ENCODE data around the gene NEUROD2.

NEUROD2 gene

DNA sequence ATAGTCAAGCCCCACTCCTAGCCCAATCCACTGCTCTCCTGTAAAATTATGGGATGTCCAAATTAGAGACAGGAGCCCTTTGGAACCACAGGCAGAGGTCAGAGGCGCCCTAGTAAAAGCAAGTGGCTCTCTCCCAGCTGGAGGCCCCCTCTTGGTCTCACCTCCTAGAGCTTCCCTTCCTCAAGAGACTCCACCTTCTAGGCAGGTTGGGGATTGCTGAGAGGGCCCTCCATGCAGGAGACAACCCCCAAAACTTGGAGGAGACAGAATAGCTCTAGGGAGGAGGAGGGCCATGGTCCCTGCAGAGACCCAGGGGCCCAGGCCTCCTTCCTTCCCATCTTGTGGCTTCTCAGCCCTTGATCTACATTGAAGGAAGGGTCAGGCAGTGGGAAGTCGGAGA lies 29.4 kb downstream of the NEUROD2 start:
- DNase-seq = no peak

DNA sequence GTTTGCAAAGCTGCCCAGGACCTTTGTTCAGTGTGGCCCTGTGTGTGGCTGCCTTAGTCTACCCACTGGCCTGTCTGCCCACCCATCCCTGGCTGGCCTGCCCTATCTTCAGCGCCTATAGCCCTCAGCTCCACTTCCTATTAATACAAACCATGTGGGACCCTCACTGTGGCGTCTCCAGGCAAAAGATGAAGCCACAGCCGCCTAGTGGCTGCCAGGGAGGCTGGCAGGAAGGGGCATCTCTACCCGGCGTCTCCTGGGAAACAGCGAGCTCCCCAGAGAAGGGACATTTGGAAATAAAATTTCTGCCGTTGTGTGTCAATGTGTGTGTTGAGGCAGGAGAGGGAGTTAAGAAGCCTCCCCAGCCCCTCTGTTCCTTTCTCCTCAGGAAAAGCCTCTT lies 31.5 kb downstream of the NEUROD2 start:
- DNase-seq = peak; percentile 15

DNA sequence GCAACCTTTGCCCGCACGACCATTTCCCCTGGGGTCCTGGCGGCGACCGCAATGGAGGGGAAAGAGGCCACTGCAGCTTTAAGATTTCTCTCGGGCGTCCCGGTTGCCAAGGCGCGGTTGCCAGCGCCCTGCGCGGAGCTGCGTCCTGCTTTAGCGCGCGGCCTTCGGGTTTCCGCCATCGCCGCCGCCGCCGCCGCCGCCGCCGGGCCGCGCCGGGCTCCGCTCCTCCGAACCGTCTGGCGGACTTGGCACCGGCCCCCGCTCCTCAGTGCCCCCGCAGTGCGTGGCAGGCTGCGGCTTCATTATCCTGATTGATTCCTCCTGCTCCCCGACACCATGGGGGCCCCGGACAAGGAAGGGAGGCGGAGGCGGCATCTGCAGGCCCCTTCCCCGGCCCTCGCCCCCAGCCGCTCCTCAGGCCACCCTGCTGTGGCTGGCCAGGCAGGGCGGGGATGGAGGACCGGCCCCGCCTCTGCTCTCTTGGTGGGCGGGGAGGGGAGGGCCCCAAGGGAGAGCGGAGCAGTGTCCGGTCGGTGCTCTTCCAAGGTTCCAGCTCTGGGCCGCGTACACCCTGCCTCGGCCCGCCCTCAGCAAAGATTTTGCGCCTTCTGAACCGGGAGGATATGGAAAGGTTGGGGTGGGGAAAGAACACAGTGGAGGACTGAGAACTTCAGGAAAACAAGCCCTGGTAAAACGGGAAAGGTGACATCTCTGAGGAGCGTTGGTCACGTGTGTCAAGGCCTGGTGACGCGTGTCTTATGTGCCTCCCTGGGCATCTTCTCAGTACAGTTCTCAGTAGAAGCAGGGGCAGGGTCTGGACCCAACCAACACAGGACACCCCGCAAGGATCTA lies 34.0 kb downstream of the NEUROD2 start:
- DNase-seq = peak; percentile 57

- DNase-seq = no peak
Observed at GRCh38 chr17:39572121-39572520, 35.6 kb downstream of the NEUROD2 start.

GRCh38 chr17:39569126-39569525 lies 38.6 kb downstream of the NEUROD2 start:
- DNase-seq = no peak

GRCh38 chr17:39568702-39569101 lies 39.0 kb downstream of the NEUROD2 start:
- DNase-seq = no peak

DNA sequence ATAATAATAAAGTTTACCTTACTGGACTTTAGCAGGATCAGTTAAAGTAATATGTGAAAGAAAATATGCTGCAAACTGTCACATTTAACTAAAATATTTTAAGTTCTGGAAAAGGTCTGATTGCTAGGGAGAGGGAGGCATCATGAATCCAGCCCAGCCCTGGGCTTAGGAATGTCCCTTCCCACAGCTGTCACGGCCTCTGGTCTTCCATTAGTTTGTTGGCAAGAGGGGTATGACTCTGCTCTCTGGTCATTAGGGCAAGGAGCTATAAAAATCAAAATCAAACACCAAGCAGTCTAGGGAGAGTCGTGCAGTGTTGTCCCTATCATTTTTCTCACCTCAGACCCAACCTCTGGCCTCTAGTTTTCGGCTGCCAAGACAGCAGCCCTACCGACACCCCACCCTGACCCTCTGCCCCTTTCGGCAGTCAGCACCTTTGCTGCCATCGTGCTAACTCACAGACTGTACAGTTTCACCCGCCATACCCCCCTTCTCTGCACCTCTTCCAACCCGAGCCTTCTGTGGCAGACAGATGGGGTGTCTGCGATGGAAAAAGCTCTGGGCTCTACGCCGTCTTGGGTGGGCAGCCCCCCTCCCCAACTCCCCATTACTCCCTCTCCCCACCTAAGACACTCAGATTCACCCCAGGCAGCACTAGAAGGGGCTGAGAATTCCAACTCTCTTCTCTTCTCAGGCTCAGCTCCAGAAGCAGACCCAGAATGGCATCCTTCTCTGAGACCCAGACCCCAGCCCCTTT lies 41.4 kb downstream of the NEUROD2 start:
- DNase-seq = no peak

GRCh38 chr17:39564211-39564848 lies 43.4 kb downstream of the NEUROD2 start:
- DNase-seq = no peak

- no peak for DNase-seq
Observed at GRCh38 chr17:39563476-39563875, 44.2 kb downstream of the NEUROD2 start.

DNA sequence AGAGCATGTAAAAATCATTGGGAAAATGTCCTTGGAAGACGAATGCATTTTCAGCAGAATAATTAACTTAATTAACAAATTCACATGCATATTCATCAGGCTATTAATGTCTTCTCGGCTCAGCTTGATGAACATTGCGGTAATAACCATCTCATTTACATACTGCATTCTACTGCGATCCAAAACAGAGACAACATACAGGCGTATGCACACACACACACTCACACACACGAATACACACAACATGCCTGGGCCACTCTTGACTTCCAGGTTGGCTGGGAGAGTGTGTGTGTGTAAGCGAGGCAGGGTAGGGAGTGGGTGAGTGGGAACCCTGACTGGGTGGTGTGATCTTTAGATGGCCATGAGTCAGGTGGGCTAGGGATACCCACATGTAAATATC lies 44.7 kb downstream of the NEUROD2 start:
- DNase-seq = no peak

GRCh38 chr17:39562395-39562794 lies 45.3 kb downstream of the NEUROD2 start:
- DNase-seq = no peak

DNA sequence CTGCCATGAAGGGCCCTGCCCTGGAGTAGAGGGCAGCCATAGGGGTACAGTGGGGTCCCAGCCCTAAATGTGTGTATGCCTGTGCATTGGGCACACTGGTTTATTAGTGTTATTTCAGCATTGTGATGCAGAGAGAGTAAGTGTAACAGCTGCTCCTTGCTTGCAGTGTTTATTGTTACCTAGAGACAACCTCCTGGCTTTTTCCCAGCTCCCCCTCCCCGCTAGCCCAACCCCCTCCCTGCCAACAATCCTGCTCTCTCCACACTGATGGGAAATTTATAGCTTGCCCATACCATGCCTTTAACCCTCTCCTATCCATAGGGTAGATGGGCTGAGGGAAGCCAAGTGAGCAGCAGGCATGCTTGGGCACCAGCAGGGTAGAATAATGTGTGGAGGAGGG lies 51.3 kb downstream of the NEUROD2 start:
- DNase-seq = no peak

- no peak for DNase-seq
Observed at GRCh38 chr17:39555368-39555767, 52.4 kb downstream of the NEUROD2 start.
